Activated T-cell treated with anti-CD3 and anti-CD28 coated beads for 24 hours (primary cell): ENCODE measurements around the gene B4GAT1.
"Not testable (repeated sequence)": the region's sequence is repeated elsewhere in the genome, so short reads cannot be mapped to it uniquely, and the experiment has no call there.

Experiments
- DNase-seq: peaks from one replicate; pipeline ENCODE4 v3.0.0-alpha.2; 2020; ENCODE audit warnings: low read depth

B4GAT1 gene

DNA sequence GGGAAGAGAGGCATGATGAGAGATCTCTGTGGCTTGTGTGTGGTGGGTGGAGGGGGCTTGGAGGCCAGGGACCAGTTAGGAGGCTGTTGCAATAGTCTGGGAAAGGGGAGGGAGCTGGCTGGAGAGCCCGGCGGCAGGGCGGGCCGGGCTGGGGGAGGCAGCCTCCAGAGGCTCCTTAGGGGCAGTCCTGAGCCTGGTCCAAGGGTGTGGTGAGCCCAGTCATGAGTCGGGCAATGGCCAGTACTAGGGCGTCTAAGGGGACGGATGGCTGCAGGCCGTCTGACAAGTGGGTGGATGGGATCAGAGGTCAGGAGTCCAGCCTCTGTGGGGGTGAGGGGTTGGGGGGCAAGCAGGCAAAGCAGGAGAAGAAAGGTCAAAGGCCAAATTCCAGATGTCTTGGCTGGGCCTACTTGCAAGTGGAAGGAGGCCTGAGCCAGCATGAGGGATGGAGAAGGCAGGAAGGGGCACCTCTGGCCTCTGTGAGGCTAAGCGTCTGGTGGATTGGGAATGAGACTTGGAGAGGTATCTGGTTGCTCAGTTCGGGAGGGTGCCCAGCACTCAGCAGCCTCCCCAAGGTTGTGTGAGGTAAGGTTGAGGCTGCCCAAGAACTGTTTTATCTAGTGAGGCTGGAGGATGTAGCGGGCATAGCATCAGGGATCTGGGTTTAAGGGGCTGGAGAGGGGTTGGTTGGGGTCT, 24.5 kb downstream of the B4GAT1 start:
- no peak for DNase-seq

DNA sequence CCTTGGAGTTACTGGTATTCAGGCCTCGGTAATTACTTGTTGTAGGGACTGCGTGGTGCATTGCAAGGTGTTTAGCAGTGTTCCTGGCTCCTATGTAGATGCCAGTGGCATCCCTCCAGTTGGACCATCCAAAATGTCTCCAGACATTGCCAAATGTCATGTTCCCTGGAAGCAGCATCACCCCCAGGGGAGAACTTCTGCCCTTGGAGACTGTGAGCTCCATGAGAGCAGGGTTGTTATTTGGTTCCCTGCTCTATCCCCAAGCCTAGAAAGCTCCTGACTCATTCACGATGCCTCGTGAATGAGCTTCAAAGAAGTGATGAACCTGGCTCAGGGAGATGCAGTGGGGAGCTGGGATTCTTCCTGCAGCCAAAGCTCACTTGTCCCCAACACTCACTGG, 25.8 kb downstream of the B4GAT1 start:
- no peak for DNase-seq

DNA sequence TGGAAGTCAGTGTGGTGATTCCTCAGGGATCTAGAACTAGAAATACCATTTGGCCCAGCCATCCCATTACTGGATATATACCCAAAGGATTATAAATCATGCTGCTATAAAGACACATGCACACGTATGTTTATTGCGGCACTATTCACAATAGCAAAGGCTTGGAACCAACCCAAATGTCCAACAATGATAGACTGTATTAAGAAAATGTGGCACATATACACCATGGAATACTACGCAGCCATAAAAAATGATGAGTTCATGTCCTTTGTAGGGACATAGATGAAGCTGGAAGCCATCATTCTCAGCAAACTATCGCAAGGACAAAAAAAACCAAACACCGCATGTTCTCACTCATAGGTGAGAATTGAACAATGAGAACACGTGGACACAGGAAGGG, 26.7 kb downstream of the B4GAT1 start:
- DNase-seq = not testable (repeated sequence)

DNA sequence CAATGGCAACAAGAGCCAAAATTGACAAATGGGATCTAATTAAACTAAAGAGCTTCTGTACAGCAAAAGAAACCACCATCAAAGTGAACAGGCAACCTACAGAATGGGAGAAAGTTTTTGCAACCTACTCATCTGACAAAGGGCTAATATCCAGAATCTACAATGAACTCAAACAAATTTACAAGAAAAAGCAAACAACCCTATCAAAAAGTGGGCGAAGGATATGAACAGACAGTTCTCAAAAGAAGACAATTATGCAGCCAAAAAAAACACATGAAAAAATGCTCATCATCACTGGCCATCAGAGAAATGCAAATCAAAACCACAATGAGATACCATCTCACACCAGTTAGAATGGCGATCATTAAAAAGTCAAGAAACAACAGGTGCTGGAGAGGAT, 27.1 kb downstream of the B4GAT1 start:
- DNase-seq = not testable (repeated sequence)

DNA sequence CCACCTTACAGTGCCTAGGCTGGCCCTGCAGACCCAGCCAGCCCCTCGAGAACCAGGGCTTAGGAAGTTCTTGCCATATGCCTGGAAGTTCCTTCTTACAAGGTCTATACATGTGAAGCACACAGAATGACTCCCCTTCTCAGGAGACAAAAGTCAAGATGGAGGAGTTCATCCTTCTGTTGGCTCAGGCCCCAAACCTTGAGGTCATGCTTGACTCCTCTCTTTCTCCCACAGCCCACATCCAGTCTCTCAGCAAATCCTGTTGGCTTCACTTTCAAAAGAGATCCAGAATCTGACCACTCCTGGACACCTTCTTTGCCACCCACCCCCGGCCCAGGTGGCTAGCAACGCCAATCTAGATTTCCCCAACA, 28.8 kb downstream of the B4GAT1 start:
- no peak for DNase-seq

DNA sequence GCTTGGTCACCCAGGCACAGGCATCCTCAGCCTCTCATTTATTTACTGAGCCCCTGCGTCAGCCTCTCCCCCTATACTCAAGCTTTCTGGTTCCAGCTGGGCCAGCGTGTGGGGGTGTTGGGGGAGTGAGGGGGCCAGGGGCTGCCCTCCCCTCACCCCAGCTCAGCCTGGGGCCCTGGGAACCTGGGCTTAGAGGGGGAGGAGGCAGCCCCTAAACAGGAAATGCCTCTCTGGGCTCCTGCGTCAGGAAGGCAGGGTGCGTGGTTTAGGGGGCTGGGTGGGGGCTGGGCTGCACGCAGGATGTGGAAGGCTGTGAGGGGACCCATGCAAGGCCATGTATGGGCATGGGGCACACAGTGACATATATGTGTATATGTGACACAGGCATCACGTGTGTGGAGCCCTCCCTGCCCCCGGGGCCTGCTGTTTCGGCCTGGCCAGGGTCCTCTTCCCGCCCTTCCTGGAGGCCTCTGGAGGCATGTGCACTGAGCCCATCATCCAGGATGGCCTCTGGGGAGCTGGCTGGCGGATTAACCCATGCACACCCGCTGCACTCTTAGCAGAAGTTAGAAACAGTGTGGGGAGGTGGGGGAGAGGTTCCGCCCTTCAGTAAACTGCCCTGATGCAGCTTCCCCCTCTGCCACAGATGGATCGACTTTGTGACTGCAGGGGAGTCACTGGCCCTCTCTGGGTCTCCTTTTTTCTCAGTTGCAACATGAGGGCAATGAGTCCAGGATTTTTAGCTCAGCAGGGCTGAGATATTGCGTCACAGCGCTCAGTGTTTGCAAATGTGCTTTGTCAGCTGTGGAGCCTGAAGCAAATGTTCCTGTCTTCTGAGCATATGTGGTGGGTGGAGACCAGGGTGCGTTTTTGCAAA, 29.5 kb downstream of the B4GAT1 start:
- peak; percentile 29 for DNase-seq

DNA sequence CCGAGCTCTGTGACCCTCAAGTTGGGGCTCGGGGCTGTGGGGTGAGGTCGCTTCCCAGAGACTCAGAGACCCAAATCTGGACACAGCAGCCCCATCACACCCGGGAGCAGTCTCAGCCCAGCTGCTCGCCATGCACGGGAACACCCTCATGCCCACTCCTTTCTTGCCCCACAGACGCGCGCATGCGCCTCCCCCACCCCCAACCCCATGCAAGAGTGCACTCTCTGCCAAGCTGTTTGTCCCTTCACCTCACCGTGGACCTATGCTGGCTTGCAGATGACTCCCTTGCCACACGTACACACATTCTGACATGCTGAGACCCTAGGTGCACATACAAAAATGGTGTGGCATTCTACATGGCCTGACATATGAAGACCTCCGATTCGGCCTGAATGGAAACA, 30.1 kb downstream of the B4GAT1 start:
- DNase-seq = peak; percentile 34

DNA sequence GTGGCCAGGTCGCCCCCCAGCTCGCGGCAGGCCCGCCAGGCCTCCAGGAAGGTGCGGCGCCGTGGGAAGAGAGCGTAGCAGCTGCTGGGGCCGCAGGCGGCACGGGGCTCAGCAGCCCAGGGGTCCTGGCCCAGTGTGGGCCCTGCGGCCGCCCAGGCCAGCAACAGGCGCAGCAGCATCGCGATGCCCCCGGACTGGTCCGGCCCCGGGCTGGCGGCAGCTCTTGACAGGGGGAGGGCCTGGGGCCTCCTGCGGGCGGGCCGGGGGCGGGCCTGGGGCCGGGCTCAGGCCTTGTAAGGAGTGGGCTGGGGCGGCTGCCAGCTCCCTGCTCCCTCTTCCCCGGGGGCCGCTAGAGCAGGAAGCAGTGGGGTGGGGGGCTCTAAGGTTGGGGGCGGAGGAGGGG, 30.6 kb downstream of the B4GAT1 start, which contains the start of gene CD248:
Gene CD248, minus strand, starts transcription at position 196 of the 403 bp plus-strand sequence. Its CDS starts 17 bp downstream, at position 179.
- DNase-seq = no peak

DNA sequence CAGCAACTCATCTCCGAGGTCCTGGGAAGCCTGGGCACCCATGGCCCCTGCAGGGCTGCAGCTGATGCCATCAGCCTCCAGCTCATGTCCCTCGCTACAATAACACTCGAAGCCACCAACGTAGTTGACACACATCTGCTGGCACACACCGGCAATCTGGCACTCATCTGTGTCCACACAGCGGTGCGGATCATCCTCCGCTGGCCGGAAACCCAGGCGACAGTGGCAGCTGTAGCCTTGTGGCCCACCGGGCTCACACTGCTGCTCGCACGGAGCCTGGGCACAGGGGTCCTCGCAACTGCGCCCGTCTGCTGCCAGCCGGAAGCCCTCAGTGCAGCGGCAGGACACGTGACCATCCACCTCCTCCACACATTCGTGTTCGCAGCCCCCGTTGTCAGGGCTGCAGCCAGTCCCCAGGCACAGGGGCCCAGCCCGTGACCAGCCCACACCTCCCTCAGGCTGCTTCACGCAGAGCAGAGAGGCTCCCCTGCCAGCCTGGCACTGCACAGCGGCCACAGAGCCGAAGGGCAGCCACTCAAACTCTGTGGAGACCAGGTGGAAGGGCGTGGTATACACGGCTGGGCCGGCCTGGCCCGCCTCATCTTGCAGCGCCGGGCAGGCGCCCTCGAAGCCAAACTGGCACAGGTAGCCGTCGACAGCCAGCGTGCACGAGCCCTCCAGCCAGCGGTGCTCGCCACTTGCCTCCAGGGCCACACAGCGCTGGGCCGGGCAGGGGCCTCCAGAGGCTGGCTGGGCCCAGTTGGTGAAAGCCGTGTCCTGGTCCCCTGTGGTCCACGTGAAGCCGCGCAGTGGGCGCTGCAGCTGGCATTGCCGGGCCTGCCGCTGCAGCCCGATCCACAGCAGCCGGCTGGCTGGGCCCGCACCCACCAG, 31.3 kb downstream of the B4GAT1 start:
- DNase-seq = no peak

DNA sequence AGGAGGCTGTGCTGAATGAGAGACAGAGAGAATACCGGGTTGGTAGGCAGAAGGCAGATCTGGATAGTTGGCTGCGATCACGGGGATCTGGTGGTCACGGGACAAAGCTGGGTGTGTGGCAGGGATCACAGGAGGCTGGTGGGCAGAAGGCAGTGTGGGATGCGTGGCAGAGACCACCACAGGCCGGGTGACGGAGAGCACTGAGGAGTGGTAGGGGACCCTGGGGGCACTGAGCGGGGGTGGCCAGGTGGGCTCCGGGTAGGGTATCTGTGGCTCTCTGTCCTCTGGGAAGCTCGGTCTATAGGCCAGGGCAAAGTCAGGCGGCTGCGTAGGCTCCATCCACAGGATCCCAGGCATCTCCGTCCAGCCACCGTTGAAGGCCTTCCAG, 31.9 kb downstream of the B4GAT1 start:
- no peak for DNase-seq

DNA sequence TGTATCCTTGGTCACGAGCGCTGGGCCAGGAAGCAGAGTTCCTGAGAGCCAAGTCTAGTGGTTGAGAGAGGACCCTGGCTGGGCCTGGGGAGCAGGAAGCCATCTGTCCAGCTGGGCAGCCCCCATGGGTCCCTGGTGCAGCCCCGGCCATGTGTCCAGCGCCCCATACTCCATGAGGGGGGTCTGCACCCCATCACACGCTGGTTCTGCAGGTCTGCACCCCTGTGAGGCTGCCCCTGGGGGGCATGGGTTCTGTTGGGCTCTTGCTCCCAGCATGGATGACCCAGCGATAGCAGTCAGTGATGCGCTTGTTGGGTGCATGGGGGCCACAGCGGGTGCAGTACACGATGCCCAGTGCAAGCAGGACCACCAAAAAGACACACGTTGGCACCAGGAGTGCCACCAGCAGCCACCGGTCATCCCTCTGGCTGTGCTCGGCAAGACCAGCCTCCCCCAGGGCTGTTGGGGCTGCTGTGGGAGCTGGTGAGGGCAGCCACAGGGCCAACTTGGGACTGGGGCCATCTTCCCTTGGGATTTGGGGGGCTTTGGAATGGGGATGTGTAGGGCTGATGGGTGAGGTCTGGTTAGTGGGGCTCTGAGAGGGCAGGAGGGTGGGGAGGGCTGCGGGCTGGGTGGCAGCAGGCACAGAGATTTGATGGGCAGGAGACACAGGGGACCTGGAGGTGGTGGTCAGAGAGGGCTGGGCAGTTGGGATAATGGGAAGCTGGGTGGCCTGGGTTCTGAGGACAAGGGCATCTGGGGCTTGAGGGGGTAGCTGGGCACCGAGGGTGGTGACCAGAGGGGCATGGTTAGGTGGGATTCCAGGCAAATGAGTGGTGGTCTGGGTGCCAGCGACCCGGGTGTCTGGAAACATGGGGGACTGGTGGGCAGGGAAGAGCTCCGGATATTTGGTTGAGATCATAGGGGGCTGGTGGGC, 32.6 kb downstream of the B4GAT1 start:
- DNase-seq = no peak

DNA sequence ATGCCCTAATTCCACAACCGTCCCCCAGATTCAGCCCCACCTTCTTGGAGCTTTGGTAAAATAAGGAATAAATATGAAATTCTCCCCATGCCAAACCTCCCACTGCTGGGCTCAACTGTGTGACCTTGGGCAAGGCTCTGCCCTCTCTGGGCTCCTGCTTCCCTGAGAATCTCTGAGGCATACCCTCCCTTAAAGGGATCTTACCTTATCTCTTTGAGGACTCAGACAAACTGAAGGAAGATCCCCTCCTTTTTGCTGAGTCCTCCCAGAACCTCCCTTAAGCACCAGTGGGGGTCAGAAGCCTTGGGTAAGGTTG, 33.3 kb downstream of the B4GAT1 start:
- no peak for DNase-seq

DNA sequence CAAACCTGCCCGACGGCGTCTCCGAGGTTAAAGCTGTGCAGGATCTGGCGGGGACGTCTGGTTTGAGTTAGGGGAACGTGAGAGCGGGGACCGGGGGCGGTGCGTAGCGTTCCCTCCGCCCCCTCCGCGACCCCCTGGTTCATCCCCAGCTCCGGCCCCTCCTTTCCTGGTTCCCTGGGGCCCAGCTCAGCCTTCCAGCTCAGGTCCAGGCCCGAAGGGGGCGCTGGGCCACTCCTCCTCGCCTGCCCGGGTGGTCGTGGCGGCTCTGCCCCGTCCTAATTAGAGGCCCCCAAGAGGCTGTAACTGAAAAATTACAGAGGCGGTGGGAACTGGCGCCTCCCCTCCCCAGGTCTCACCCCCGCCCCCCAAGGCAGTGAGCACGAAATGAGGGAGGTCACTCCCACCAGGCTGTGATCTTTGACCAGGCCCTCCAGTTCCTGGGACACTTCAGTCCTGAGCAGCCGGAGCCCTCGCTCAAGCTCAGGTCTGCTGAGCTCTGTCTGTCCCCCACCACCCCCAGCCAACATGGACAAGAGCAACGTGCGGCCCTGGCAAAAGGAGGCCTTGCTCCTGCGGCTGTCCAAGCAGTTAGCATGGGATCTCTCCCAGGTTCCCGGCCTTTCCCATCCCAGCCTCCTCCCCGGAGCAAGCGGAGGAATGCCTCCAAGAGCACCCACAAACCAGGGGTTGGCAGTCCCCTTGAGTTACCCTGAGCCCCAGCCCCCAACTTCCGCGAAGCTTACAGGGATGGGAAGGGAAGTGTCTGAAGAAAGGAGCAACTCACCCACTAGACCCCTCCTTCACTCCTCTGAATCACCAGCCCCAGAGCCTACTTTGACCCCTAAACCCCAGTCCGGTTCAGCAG, 33.9 kb downstream of the B4GAT1 start:
- no peak for DNase-seq

DNA sequence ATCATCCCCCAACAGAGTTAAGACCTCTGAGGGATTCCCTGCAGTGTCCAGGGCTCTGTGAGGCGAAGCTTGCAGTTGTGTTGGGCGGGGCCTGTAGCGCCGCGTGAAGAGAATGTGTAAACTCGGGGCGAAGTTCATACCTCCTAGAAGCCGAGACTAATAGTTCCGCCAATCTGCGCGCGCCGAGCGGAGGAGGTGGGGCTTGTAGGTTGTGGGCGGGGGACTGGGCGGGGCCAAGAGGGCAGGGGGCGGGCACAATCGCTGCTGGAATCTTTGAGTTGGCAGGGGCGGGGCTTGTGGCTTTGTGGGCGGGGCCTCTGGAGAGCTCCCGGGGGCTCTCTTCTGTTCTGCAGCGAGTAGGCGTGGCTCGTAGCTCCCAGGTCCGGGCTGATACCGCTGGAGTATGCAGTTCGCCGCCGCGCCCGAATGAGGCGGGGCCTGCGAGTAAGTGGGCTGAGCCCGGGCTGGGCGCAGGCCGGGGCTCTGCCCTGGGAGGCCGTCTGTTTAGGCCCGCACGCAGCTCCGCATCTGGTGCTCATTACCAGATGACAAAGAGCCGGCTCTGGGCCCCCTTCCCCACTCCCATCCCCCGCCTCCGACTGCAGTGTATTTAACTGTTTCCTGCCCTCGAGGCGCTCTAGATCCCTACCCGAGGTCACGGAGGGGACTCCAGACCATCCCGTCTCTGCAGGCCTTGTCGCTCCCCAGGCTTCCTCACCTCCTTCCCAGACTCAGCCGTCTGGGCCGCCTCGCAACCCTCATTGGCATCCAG, 34.7 kb downstream of the B4GAT1 start:
- peak; percentile 94 for DNase-seq

DNA sequence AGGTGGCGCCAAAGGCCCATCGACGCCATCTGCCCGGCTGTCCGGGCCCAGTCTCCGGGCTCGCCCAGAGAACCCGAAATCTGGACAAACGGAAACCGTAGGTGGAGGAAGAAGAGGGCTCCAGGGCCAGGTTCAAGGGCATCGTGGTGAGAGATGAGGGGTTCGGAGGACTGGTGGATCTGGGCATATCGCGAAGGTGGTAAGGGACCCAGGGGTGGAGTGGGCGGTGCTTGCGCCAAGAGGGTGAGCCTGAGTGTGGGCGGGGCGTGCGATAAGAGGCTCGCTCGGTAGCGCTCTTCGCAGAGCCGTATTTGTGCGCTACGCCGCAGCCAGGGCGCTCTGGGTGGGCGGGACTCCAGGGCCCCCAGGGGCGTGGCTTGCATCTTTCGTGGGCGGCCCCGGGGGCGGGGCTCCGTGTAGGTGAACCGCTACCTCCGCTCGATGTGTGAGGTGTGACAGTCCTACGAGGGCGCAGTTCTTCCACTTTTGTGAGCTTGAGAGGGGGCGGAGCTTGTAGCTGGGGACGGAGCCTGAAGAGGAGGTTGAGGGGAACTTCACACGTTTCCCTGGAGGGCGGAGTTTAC, 35.4 kb downstream of the B4GAT1 start:
- DNase-seq = peak; percentile 94

DNA sequence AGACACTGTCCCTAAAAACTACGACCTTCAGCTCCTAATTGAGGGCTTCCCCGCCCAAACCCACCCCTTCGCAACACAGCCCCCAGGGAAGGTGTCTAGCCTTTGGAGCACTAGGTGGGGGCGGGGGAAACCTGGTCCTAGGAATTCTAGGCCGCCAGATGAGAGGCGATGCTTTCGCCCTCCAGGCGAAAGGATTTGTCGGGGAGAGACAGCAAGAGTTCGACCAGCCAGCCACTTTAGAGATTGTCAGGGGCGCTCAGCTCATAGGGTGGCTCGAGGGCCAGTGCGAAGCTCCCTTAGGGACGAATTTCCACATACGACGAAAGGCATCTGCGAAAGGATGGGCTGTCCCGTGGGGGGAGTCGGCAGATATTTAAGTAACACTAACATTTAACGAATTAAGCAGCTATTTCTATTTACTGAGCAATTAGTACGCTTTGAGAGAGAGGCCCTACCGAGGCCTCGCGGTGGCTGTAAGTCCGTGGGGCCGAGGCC, 35.9 kb downstream of the B4GAT1 start:
- DNase-seq = no peak

DNA sequence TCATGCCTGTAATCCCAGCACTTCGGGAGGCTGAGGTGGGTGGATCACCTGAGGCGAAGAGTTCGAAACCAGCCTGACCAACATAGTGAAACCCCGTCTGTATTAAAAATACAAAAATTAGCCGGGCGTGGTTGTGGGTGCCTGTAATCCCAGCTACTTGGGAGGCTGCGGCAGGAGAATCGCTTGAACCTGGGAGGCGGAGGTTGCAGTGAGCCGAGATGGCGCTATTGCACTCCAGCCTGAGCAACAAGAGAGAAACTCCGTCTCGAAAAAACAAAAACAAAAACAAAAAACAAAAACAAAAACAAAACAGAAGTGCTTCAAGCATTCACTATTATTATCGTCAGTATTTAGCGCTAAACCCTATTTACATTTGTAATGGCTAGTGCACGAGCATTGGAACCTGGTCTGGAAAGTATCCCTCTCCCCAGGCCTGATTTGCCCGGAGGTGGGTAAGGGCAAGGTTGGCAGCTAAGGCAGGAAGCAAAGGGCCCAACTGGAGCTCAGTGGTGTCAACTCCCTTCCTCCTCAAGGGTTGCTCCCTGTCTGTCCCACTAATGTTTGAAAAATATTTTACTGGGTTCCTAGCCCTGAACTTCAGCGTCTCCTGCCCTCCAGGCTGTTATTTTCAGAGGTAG, 36.5 kb downstream of the B4GAT1 start:
- DNase-seq = not testable (repeated sequence)

DNA sequence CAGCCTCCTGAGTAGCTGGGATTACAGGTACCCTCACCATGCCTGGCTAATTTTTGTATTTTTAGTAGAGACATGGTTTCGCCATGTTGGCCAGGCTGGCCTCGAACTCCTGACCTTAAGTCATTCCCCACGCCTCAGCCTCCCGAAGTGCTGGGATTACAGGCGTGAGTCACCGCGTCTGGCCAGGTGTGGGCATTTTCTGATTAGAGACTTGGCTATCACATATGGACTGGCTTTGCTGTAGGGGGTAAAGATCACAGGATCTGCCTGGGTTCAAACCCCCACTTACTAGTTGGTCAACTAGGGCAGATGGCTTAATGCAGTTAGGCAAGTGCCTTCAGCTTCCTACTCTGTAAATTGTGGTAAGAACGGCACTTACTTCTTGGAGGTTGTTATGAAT, 37.1 kb downstream of the B4GAT1 start:
- DNase-seq = no peak

DNA sequence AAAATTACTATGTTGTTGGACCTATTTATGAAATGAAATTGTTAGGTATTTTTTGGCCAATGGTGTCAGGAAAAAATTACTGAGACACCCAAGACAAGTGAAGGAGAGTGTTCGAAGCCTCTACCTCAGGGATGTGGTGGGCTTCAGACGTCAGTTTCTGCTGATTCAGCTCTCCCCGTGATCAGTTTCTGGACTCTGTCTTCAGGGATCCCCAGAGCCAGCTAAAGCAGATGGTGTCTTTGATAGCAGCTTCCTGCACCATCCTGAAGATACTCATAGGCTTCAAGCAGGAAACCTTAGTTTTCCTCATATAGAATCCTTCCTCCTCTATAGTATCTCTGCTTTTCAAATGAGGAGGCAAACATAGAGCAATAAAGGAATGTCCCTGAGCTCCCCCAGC, 38.0 kb downstream of the B4GAT1 start:
- DNase-seq = no peak
